ENCODE data around the gene ZNF106.
A peak's percentile ranks its signal among the peaks of the same experiment; 100 is the strongest.

- TF ChIP-seq PATZ1 (CRISPR knock-in tag; IDR thresholded peaks at IDR 0.05; ENCODE audit: borderline replicate concordance) (peak; percentile 89), CREB5 (CRISPR knock-in tag; IDR thresholded peaks at IDR 0.05; ENCODE audit: low read depth) (peak; percentile 99), ESRRG (CRISPR knock-in tag; IDR thresholded peaks at IDR 0.05) (no peak), CSDC2 (CRISPR knock-in tag; IDR thresholded peaks at IDR 0.05) (peak; percentile 56; the same call in 1 of the 2 replicates), ZFP3 (CRISPR knock-in tag; IDR thresholded peaks at IDR 0.05) (peak; percentile 70; the same call in 1 of the 2 replicates), ZFP30 (CRISPR knock-in tag; IDR thresholded peaks at IDR 0.05) (no peak), OSR1 (CRISPR knock-in tag; IDR thresholded peaks at IDR 0.05) (no peak), ZNF565 (CRISPR knock-in tag; conservative IDR thresholded peaks at IDR 0.05; ENCODE audit: low read depth) (no peak), CSRNP3 (CRISPR knock-in tag; IDR thresholded peaks at IDR 0.05) (peak; percentile 70; the same call in 1 of the 2 replicates), POU6F1 (CRISPR knock-in tag; IDR thresholded peaks at IDR 0.05; ENCODE audit: borderline replicate concordance, low read depth) (no peak), SNAI2 (CRISPR knock-in tag; IDR thresholded peaks at IDR 0.05) (peak; percentile 33; the same call in 1 of the 2 replicates), ISL1 (CRISPR knock-in tag; IDR thresholded peaks at IDR 0.05) (peak; percentile 100)
Measured at GRCh38 chr15:42427429-42428223, 63.3 kb downstream of the ZNF106 start.
